ENCODE results near the gene MRPL53.

- TF ChIP-seq CTCF (IDR thresholded peaks at IDR 0.05) (no peak), POLR2A (IDR thresholded peaks at IDR 0.05) (no peak)
Observed at GRCh38 chr2:74481961-74482800, 9.7 kb upstream of the MRPL53 start.

Measured in body of pancreas (tissue), 4 donors.